Fibroblast of gingiva (primary cell): ENCODE results near the gene HPD.

Experiments
- DNase-seq: peaks from one replicate; pipeline ENCODE4 v3.0.0-alpha.2; 2011; ENCODE audit warnings: low read depth

Gene HPD

GRCh38 chr12:121810833-121811433 is 47.7 kb downstream of the HPD start:
- DNase-seq: no peak

- DNase-seq: no peak
These were observed 48.3 kb downstream of the HPD start for GRCh38 chr12:121810234-121810817.

- DNase-seq: no peak
These were observed 48.9 kb downstream of the HPD start for GRCh38 chr12:121809712-121810116.

- DNase-seq: no peak
These were observed 50.0 kb downstream of the HPD start for GRCh38 chr12:121808623-121809022.

- no peak for DNase-seq
These were observed 50.9 kb downstream of the HPD start for GRCh38 chr12:121807642-121808347.

GRCh38 chr12:121806546-121807423 is 51.9 kb downstream of the HPD start:
- DNase-seq: no peak

GRCh38 chr12:121806009-121806545 is 52.6 kb downstream of the HPD start:
- DNase-seq: no peak

GRCh38 chr12:121805171-121806008 is 53.3 kb downstream of the HPD start:
- DNase-seq: peak; percentile 26

GRCh38 chr12:121804417-121805111 is 54.1 kb downstream of the HPD start:
- DNase-seq: no peak

- DNase-seq: peak; percentile 74
These were observed 54.7 kb downstream of the HPD start, which contains the start of gene SETD1B for GRCh38 chr12:121803861-121804416. Gene SETD1B (plus strand): TSS chr12:121804009. CDS start chr12:121804738, 729 bp downstream.

- DNase-seq: peak; percentile 96
These were observed 55.6 kb downstream of the HPD start for GRCh38 chr12:121802843-121803698.

- no peak for DNase-seq
These were observed 56.2 kb downstream of the HPD start for GRCh38 chr12:121802485-121802842.

GRCh38 chr12:121801595-121802484 is 56.8 kb downstream of the HPD start:
- DNase-seq: no peak

- DNase-seq: peak; percentile 89
These were observed 57.7 kb downstream of the HPD start for GRCh38 chr12:121800694-121801594.

- DNase-seq: peak; percentile 92
These were observed 58.6 kb downstream of the HPD start for GRCh38 chr12:121799842-121800693.

GRCh38 chr12:121799156-121799841 is 59.4 kb downstream of the HPD start:
- peak; percentile 84 for DNase-seq
